Loucy (cell line): ENCODE data around the gene USF2.

ENCODE experiments used
- H2AFZ ChIP-seq: fragments of 200-600 bp; sonication (generic); 2 replicates; pipeline ENCODE4 v1.6.0; 2016; ENCODE audit warnings: antibody characterized with exemption, mild to moderate bottlenecking, low read length, moderate library complexity
- H3F3A ChIP-seq: fragments of 200-600 bp; 2 replicates; pipeline ENCODE4 v1.6.0; 2016; ENCODE audit warnings: antibody characterized with exemption, low read depth, mild to moderate bottlenecking
- H3K27me3 ChIP-seq: fragments of 200-600 bp; sonication (generic); 2 replicates; pipeline ENCODE4 v1.6.1; 2014; ENCODE audit warnings: low read length, mild to moderate bottlenecking; ENCODE audit not compliant: insufficient read depth, poor library complexity, severe bottlenecking
- H3K36me3 ChIP-seq: fragments of 200-600 bp; sonication (generic); 2 replicates; pipeline ENCODE4 v1.6.1; 2016; ENCODE audit warnings: low read length; ENCODE audit not compliant: insufficient read depth
- H3K4me1 ChIP-seq: fragments of 200-600 bp; sonication (generic); 2 replicates; pipeline ENCODE4 v1.5.1; 2014; ENCODE audit warnings: low read length, mild to moderate bottlenecking; ENCODE audit not compliant: insufficient read depth, poor library complexity, severe bottlenecking
- H3K4me2 ChIP-seq: fragments of 200-600 bp; sonication (generic); 2 replicates; pipeline ENCODE4 v1.6.0; 2014; ENCODE audit warnings: antibody characterized with exemption, low read length, low read depth, mild to moderate bottlenecking; ENCODE audit not compliant: poor library complexity, severe bottlenecking
- H3K4me3 ChIP-seq: fragments of 200-600 bp; sonication (generic); 2 replicates; pipeline ENCODE4 v1.5.1; 2014; ENCODE audit warnings: low read length, mild to moderate bottlenecking, mixed read lengths; ENCODE audit not compliant: poor library complexity, severe bottlenecking
- H3K79me2 ChIP-seq: fragments of 200-600 bp; sonication (generic); 2 replicates; pipeline ENCODE4 v1.6.1; 2014; ENCODE audit warnings: low read length; ENCODE audit not compliant: insufficient read depth
- H3K9ac ChIP-seq: fragments of 200-600 bp; sonication (generic); 2 replicates; pipeline ENCODE4 v1.6.0; 2014; ENCODE audit warnings: mild to moderate bottlenecking, low read depth, low read length, moderate library complexity; ENCODE audit not compliant: poor library complexity, severe bottlenecking
- H3K9me2 ChIP-seq: fragments of 200-600 bp; sonication (generic); replicated peaks from 2 replicates; pipeline ENCODE4 v1.6.1; 2016; ENCODE audit warnings: low read depth, low read length, mixed read lengths
- H3K9me3 ChIP-seq: fragments of 200-600 bp; sonication (generic); 2 replicates; pipeline ENCODE4 v1.6.1; 2014; ENCODE audit warnings: mild to moderate bottlenecking, antibody characterized with exemption, low read length, low read depth; ENCODE audit not compliant: insufficient read depth
- H4K20me1 ChIP-seq: fragments of 200-600 bp; sonication (generic); 2 replicates; pipeline ENCODE4 v1.6.0; 2014; ENCODE audit warnings: antibody characterized with exemption, low read length, mild to moderate bottlenecking; ENCODE audit not compliant: insufficient read depth, poor library complexity, severe bottlenecking
- CTCF ChIP-seq: fragments of 200-600 bp; sonication (generic); conservative IDR thresholded peaks from 2 replicates; pipeline ENCODE4 v1.5.1; 2014; ENCODE audit warnings: mild to moderate bottlenecking, antibody characterized with exemption, low read length
- EZH2phosphoT487 ChIP-seq: fragments of 200-600 bp; IDR thresholded peaks from 2 replicates; pipeline ENCODE4 v1.6.1; 2018; ENCODE audit warnings: antibody characterized with exemption, mild to moderate bottlenecking, moderate library complexity, borderline replicate concordance

USF2 gene

GRCh38 chr19:35300339-35300649 lies 31.5 kb downstream of the USF2 start:
- Histone ChIP-seq H3K4me1 (no peaks in the 10 kb centered on the region), H3K9me2 (no peaks in the 10 kb centered on the region), H3K9me3 (no peaks in the 10 kb centered on the region), H3K79me2 (no peaks in the 10 kb centered on the region), H3K9ac (no peak overlapping the region), H3F3A (no peaks in the 10 kb centered on the region), H3K4me3 (no peak overlapping the region), H3K36me3 (no peaks in the 10 kb centered on the region), H2AFZ (no peak overlapping the region), H3K4me2 (no peak overlapping the region), H4K20me1 (no peaks in the 10 kb centered on the region), H3K27me3 (no peaks in the 10 kb centered on the region)
- no peak for TF ChIP-seq EZH2phosphoT487

- no peaks in the 10 kb centered on the region for H3K4me1 ChIP-seq
- no peak for TF ChIP-seq CTCF
- no peak for TF ChIP-seq EZH2phosphoT487
- no peak overlapping the region for H3K9ac ChIP-seq
Measured at GRCh38 chr19:35301961-35302360, 33.2 kb downstream of the USF2 start.

GRCh38 chr19:35302446-35302845 lies 33.7 kb downstream of the USF2 start:
- H3K9me2 ChIP-seq = no peaks in the 10 kb centered on the region

More at GRCh38 chr19:35301961-35302360, 33.2 kb downstream of the USF2 start:
- Histone ChIP-seq H3K36me3 (no peaks in the 10 kb centered on the region), H4K20me1 (no peaks in the 10 kb centered on the region), H3F3A (no peaks in the 10 kb centered on the region), H3K4me3 (no peak overlapping the region), H3K79me2 (no peaks in the 10 kb centered on the region), H2AFZ (no peak overlapping the region), H3K9me3 (no peaks in the 10 kb centered on the region), H3K27me3 (no peaks in the 10 kb centered on the region), H3K4me2 (no peak overlapping the region), H3K9me2 (no peaks in the 10 kb centered on the region)

More at GRCh38 chr19:35302446-35302845, 33.7 kb downstream of the USF2 start:
- Histone ChIP-seq H3K4me2 (no peak overlapping the region), H2AFZ (no peak overlapping the region), H3K4me3 (no peak overlapping the region), H3K9ac (no peak overlapping the region), H3K4me1 (no peaks in the 10 kb centered on the region), H3K9me3 (no peaks in the 10 kb centered on the region), H4K20me1 (no peaks in the 10 kb centered on the region), H3K79me2 (no peaks in the 10 kb centered on the region), H3K27me3 (no peaks in the 10 kb centered on the region), H3K36me3 (no peaks in the 10 kb centered on the region), H3F3A (no peaks in the 10 kb centered on the region)
- TF ChIP-seq EZH2phosphoT487 (no peak), CTCF (no peak)
